Keratinocyte (primary cell): ENCODE data around the gene MED16. TPM values are rescaled to one million over a fixed set of nuclear protein-coding genes. Genes with fewer than 3 reads are reported as not detected.
A peak's percentile ranks its signal among the peaks of the same experiment; 100 is the strongest.
"Not testable (repeated sequence)": the region's sequence is repeated elsewhere in the genome, so short reads cannot be mapped to it uniquely, and the experiment has no call there.

ENCODE experiments used
- DNase-seq: peaks from one replicate; pipeline ENCODE4 v3.0.0-alpha.2; 2011; ENCODE audit warnings: low read depth, missing footprints, low spot score
- FAIRE-seq: peaks from 2 replicates; lab custom pipeline; 2011; peaks lifted over from hg19 to GRCh38; lab: Jason Lieb, UNC
- H2AFZ ChIP-seq: 2 replicates; pipeline ENCODE4 v1.6.0; 2012; ENCODE audit warnings: low read length, control low read depth, inconsistent platforms; ENCODE audit not compliant: control insufficient read depth
- H3K27ac ChIP-seq: 2 replicates; pipeline ENCODE4 v1.5.1; 2011; ENCODE audit warnings: low read length; ENCODE audit not compliant: control insufficient read depth, insufficient read depth
- H3K27me3 ChIP-seq: 3 replicates; pipeline ENCODE4 v1.6.0; 2011; ENCODE audit warnings: low read length; ENCODE audit not compliant: control insufficient read depth, insufficient read depth; ENCODE audit errors: extremely low read depth
- H3K36me3 ChIP-seq, 2 experiments: 2 replicates in 1 of 2; 3 replicates in 1 of 2; pipeline ENCODE4 v1.5.1; 2011; ENCODE audit warnings: low read length in 2 of 2, mild to moderate bottlenecking in 1 of 2; ENCODE audit not compliant: control insufficient read depth in 2 of 2, insufficient read depth in 2 of 2; ENCODE audit errors: extremely low read depth in 1 of 2
- H3K4me1 ChIP-seq: 3 replicates; pipeline ENCODE4 v1.5.1; 2011; ENCODE audit warnings: low read length; ENCODE audit not compliant: control insufficient read depth, insufficient read depth; ENCODE audit errors: extremely low read depth
- H3K4me2 ChIP-seq: 3 replicates; pipeline ENCODE4 v1.6.0; 2011; ENCODE audit warnings: low read depth, low read length; ENCODE audit not compliant: control insufficient read depth, insufficient read depth; ENCODE audit errors: extremely low read depth
- H3K4me3 ChIP-seq, 3 experiments: fragments of 200-600 bp in 1 of 3; sonication (generic) in 1 of 3; 2 replicates in 2 of 3; 3 replicates in 1 of 3; pipeline ENCODE4 v1.5.1; 2011 to 2016; ENCODE audit warnings: low read length in 3 of 3, mild to moderate bottlenecking in 3 of 3, control low read depth in 2 of 3, inconsistent platforms in 1 of 3, low read depth in 1 of 3, mixed read lengths in 1 of 3, mixed run types in 1 of 3, moderate library complexity in 1 of 3; ENCODE audit not compliant: control insufficient read depth in 2 of 3, insufficient read depth in 2 of 3; ENCODE audit errors: extremely low read depth in 1 of 3
- H3K79me2 ChIP-seq: 2 replicates; pipeline ENCODE4 v1.6.0; 2012; ENCODE audit warnings: low read length; ENCODE audit not compliant: control insufficient read depth, insufficient read depth
- H3K9ac ChIP-seq: 3 replicates; pipeline ENCODE4 v1.6.0; 2011; ENCODE audit warnings: low read length; ENCODE audit not compliant: control insufficient read depth, insufficient read depth; ENCODE audit errors: extremely low read depth
- H3K9me1 ChIP-seq: 3 replicates; pipeline ENCODE4 v1.6.0; 2011; ENCODE audit warnings: low read length; ENCODE audit not compliant: control insufficient read depth, insufficient read depth; ENCODE audit errors: extremely low read depth
- H3K9me3 ChIP-seq: 2 replicates; pipeline ENCODE4 v1.5.1; 2012; ENCODE audit warnings: low read depth, low read length; ENCODE audit not compliant: control insufficient read depth
- H4K20me1 ChIP-seq: 3 replicates; pipeline ENCODE4 v1.6.0; 2011; ENCODE audit warnings: low read length; ENCODE audit not compliant: control insufficient read depth, insufficient read depth; ENCODE audit errors: extremely low read depth
- CTCF ChIP-seq, 3 experiments: IDR thresholded peaks in 1 of 3; conservative IDR thresholded peaks in 1 of 3; optimal IDR thresholded peaks in 1 of 3; 2 replicates in 2 of 3; 3 replicates in 1 of 3; pipeline versions ENCODE3 to v1.5.1; 2011; ENCODE audit warnings: low read length in 3 of 3, mild to moderate bottlenecking in 3 of 3, moderate library complexity in 2 of 3, control low read depth in 1 of 3, inconsistent platforms in 1 of 3; ENCODE audit not compliant: insufficient read depth in 2 of 3; ENCODE audit errors: extremely low read depth in 1 of 3
- EZH2 ChIP-seq: IDR thresholded peaks from one replicate; pipeline ENCODE4 v1.6.1; 2012; ENCODE audit warnings: inconsistent platforms, mild to moderate bottlenecking, low read length, moderate library complexity
- dilution Hi-C: fragments of 300-500 bp; cut with MboI; formaldehyde crosslinking; loops from one replicate; pipeline ENCODE4 v1.7.0; 2020; ENCODE audit warnings: low sequenced_read_pairs; ENCODE audit not compliant: extremely low pct_ligation_motif_present
- polyA plus RNA-seq, 5 experiments: library from polyadenylated mRNA; depleted of rRNA in 3 of 5; stranded (reverse) in 3 of 5; stranded (forward) in 1 of 5; unstranded in 1 of 5; fragments of >200 nt; gene quantifications; 1 replicate in 1 of 5; 2 replicates in 3 of 5; 3 replicates in 1 of 5; pipeline versions ENCODE4 v1.2.1 to v1.2.3, GENCODE V29; 2011 to 2012; ENCODE audit warnings: missing spikeins in 2 of 5, low read depth in 1 of 5, low replicate concordance in 1 of 5

MED16 gene
- polyA plus RNA-seq, 1 donor (not counting 4 experiments of a cell fraction or from before 2014, with no cell fraction given) = 9.7 TPM

GRCh38 chr19:854549-854948 is 38.4 kb downstream of the MED16 start:
- Histone ChIP-seq H3K79me2 (no peaks in the 10 kb centered on the region), H3K27ac (no peak overlapping the region), H3K27me3 (peaks cover 39% of the 10 kb centered on the region), H3K4me2 (no peak overlapping the region), H3K9ac (no peak overlapping the region), H4K20me1 (peaks cover 4% of the 10 kb centered on the region), H3K4me3 (no peak overlapping the region), H3K36me3 (no peaks in the 10 kb centered on the region), H3K4me1 (peaks cover 4% of the 10 kb centered on the region), H3K9me3 (no peaks in the 10 kb centered on the region), H2AFZ (no peak overlapping the region), H3K9me1 (no peaks in the 10 kb centered on the region)
- dilution Hi-C loops = no loop called here
- DNase-seq = no peak
- FAIRE-seq = no peak
- no peak for TF ChIP-seq CTCF (optimal IDR thresholded peaks at IDR 0.05 in 1 of 3, IDR thresholded peaks at IDR 0.05 in 1 of 3, conservative IDR thresholded peaks at IDR 0.05 in 1 of 3; ENCODE audit: extremely low read depth in 1 of 3, insufficient read depth in 2 of 3, low read length in 3 of 3)
- no peak for TF ChIP-seq EZH2

GRCh38 chr19:853614-854220 is 39.3 kb downstream of the MED16 start:
- TF ChIP-seq EZH2 = peak; percentile 50
- H2AFZ ChIP-seq, DNase-seq, H3K9ac ChIP-seq, H3K4me1 ChIP-seq, H3K9me3 ChIP-seq, FAIRE-seq, H3K36me3 ChIP-seq, H4K20me1 ChIP-seq, dilution Hi-C loops, H3K27ac ChIP-seq, H3K9me1 ChIP-seq, H3K4me3 ChIP-seq, H3K4me2 ChIP-seq, H3K79me2 ChIP-seq: not testable (repeated sequence)
- peaks cover 31% of the 10 kb centered on the region for H3K27me3 ChIP-seq
